Measurements from ENCODE around the gene EMX1. TPM values are rescaled to one million over a fixed set of nuclear protein-coding genes. Genes with fewer than 3 reads are reported as not detected.

EMX1 gene
- total and polyA plus RNA-seq, 2 of the 13 experiments (the other 11 are each of a cell fraction or from before 2014, with no cell fraction given), result 0.62 to 4.9 TPM

DNA sequence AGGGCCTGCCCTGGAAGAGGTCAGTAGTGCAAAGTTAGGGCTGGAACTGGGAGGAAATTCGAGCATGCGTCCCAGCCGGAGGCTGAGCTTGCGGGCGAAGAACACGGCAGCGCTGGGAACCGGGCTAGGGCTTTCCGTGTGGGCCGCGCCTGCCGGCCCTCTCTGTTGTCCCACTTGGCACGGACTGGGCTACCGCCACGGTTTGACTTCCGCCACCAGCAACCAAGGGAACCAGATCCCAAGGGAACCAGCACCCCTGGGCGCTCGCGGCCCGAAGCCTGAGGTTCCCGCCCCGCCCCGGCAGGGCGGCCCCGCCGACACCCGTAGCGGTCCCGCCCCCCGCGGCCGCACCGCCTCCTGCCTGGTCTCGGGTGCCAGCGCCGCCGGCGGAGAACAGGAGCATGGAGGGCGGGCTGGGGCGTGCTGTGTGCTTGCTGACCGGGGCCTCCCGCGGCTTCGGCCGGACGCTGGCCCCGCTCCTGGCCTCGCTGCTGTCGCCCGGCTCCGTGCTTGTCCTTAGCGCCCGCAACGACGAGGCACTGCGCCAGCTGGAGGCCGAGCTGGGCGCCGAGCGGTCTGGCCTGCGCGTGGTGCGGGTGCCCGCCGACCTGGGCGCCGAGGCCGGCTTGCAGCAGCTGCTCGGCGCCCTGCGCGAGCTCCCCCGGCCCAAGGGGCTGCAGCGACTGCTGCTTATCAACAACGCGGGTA, 30.1 kb upstream of the EMX1 start, which contains the start of gene SPR (continued):
- TF ChIP-seq, protein P1, sequence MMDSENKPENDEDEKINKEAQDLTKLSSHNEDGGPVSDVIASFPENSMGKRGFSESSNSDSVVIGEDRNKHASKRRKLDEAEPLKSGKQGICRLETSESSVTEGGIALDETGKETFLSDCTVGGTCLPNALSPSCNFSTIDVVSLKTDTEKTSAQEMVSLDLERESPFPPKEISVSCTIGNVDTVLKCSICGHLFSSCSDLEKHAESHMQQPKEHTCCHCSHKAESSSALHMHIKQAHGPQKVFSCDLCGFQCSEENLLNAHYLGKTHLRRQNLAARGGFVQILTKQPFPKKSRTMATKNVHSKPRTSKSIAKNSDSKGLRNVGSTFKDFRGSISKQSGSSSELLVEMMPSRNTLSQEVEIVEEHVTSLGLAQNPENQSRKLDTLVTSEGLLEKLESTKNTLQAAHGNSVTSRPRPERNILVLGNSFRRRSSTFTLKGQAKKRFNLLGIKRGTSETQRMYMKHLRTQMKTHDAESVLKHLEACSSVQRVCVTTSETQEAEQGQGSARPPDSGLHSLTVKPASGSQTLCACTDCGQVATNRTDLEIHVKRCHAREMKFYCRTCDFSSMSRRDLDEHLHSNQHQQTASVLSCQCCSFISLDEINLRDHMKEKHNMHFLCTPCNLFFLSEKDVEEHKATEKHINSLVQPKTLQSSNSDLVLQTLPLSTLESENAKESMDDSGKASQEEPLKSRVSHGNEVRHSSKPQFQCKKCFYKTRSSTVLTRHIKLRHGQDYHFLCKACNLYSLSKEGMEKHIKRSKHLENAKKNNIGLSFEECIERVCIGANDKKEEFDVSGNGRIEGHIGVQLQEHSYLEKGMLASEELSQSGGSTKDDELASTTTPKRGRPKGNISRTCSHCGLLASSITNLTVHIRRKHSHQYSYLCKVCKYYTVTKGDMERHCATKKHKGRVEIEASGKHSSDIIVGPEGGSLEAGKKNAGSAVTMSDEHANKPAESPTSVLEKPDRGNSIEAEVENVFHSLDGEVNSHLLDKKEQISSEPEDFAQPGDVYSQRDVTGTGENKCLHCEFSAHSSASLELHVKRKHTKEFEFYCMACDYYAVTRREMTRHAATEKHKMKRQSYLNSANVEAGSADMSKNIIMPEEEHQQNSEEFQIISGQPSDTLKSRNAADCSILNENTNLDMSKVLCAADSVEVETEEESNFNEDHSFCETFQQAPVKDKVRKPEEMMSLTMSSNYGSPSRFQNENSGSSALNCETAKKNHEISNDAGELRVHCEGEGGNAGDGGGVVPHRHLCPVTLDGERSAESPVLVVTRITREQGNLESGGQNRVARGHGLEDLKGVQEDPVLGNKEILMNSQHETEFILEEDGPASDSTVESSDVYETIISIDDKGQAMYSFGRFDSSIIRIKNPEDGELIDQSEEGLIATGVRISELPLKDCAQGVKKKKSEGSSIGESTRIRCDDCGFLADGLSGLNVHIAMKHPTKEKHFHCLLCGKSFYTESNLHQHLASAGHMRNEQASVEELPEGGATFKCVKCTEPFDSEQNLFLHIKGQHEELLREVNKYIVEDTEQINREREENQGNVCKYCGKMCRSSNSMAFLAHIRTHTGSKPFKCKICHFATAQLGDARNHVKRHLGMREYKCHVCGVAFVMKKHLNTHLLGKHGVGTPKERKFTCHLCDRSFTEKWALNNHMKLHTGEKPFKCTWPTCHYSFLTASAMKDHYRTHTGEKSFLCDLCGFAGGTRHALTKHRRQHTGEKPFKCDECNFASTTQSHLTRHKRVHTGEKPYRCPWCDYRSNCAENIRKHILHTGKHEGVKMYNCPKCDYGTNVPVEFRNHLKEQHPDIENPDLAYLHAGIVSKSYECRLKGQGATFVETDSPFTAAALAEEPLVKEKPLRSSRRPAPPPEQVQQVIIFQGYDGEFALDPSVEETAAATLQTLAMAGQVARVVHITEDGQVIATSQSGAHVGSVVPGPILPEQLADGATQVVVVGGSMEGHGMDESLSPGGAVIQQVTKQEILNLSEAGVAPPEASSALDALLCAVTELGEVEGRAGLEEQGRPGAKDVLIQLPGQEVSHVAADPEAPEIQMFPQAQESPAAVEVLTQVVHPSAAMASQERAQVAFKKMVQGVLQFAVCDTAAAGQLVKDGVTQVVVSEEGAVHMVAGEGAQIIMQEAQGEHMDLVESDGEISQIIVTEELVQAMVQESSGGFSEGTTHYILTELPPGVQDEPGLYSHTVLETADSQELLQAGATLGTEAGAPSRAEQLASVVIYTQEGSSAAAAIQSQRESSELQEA (CRISPR knock-in tag; IDR thresholded peaks at IDR 0.05; ENCODE audit: not compliant biosample characterization), result no peak
- TF ChIP-seq, protein P2, sequence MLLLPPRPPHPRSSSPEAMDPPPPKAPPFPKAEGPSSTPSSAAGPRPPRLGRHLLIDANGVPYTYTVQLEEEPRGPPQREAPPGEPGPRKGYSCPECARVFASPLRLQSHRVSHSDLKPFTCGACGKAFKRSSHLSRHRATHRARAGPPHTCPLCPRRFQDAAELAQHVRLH (CRISPR knock-in tag; IDR thresholded peaks at IDR 0.05; ENCODE audit: borderline replicate concordance, low read depth), result no peak
- TF ChIP-seq HOXA3 (CRISPR knock-in tag; IDR thresholded peaks at IDR 0.05), result peak; percentile 29; the same call in 1 of the 2 replicates
- TF ChIP-seq, protein P3, sequence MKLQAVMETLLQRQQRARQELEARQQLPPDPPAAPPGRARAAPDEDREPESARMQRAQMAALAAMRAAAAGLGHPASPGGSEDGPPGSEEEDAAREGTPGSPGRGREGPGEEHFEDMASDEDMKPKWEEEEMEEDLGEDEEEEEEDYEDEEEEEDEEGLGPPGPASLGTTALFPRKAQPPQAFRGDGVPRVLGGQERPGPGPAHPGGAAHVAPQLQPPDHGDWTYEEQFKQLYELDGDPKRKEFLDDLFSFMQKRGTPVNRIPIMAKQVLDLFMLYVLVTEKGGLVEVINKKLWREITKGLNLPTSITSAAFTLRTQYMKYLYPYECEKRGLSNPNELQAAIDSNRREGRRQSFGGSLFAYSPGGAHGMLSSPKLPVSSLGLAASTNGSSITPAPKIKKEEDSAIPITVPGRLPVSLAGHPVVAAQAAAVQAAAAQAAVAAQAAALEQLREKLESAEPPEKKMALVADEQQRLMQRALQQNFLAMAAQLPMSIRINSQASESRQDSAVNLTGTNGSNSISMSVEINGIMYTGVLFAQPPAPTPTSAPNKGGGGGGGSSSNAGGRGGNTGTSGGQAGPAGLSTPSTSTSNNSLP (IDR thresholded peaks at IDR 0.05; ENCODE audit: low read depth, low read length), result no peak
- TF ChIP-seq ZNF30 (CRISPR knock-in tag; IDR thresholded peaks at IDR 0.05), result no peak
- peak; percentile 83 for TF ChIP-seq ZNF607 (CRISPR knock-in tag; IDR thresholded peaks at IDR 0.05; ENCODE audit: borderline replicate concordance)
- TF ChIP-seq ZNF768 (CRISPR knock-in tag; IDR thresholded peaks at IDR 0.05), result peak; percentile 73; the same call in 1 of the 2 replicates
- TF ChIP-seq ZNF678 (CRISPR knock-in tag; IDR thresholded peaks at IDR 0.05), result no peak; the same call in 1 of the 2 replicates
- TF ChIP-seq, protein P4, sequence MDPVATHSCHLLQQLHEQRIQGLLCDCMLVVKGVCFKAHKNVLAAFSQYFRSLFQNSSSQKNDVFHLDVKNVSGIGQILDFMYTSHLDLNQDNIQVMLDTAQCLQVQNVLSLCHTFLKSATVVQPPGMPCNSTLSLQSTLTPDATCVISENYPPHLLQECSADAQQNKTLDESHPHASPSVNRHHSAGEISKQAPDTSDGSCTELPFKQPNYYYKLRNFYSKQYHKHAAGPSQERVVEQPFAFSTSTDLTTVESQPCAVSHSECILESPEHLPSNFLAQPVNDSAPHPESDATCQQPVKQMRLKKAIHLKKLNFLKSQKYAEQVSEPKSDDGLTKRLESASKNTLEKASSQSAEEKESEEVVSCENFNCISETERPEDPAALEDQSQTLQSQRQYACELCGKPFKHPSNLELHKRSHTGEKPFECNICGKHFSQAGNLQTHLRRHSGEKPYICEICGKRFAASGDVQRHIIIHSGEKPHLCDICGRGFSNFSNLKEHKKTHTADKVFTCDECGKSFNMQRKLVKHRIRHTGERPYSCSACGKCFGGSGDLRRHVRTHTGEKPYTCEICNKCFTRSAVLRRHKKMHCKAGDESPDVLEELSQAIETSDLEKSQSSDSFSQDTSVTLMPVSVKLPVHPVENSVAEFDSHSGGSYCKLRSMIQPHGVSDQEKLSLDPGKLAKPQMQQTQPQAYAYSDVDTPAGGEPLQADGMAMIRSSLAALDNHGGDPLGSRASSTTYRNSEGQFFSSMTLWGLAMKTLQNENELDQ (CRISPR knock-in tag; IDR thresholded peaks at IDR 0.05; ENCODE audit: borderline replicate concordance), result no peak
- no peak; the same call in 1 of the 2 replicates for TF ChIP-seq CBX5 (CRISPR knock-in tag; IDR thresholded peaks at IDR 0.05; ENCODE audit: borderline replicate concordance)
- no peak for TF ChIP-seq PHF21A (CRISPR knock-in tag; IDR thresholded peaks at IDR 0.05)
- TF ChIP-seq, protein P5, sequence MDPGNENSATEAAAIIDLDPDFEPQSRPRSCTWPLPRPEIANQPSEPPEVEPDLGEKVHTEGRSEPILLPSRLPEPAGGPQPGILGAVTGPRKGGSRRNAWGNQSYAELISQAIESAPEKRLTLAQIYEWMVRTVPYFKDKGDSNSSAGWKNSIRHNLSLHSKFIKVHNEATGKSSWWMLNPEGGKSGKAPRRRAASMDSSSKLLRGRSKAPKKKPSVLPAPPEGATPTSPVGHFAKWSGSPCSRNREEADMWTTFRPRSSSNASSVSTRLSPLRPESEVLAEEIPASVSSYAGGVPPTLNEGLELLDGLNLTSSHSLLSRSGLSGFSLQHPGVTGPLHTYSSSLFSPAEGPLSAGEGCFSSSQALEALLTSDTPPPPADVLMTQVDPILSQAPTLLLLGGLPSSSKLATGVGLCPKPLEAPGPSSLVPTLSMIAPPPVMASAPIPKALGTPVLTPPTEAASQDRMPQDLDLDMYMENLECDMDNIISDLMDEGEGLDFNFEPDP (CRISPR knock-in tag; conservative IDR thresholded peaks at IDR 0.05), result peak; percentile 98

Measured in HepG2 (cell line).